Panc1 (cell line): ENCODE data around the gene CEPT1. TPM values are rescaled to one million over a fixed set of nuclear protein-coding genes. Genes with fewer than 3 reads are reported as not detected.
A peak's percentile ranks its signal among the peaks of the same experiment; 100 is the strongest.

Experiments used
- ATAC-seq: fragments of 200-7000 bp; cut with Tn5 transposase; 2 replicates; pipeline ENCODE4 v1.9.1; 2020; ENCODE audit warnings: mild to moderate bottlenecking, moderate library complexity
- BruUV-seq: library from RNA; stranded (reverse); fragments of 400-500 nt; replicated peaks from 2 replicates; lab custom pipeline; 2021; lab: Mats Ljungman, UMichigan
- CTCF ChIA-PET: fragments of 300-600 bp; sonication (Branson Sonifier 250); formaldehyde crosslinking; loops from one replicate; lab custom pipeline; 2022; ENCODE audit warnings: antibody characterized with exemption; lab: Charles Lee
- POLR2A ChIA-PET: fragments of 300-600 bp; sonication (Branson Sonifier 250); formaldehyde crosslinking; loops from one replicate; lab custom pipeline; 2022; ENCODE audit warnings: antibody characterized with exemption; lab: Charles Lee
- DNase-seq: peaks from one replicate; pipeline ENCODE4 v3.0.0-alpha.2; 2010; ENCODE audit warnings: low read depth, low spot score
- H3K27ac ChIP-seq: 2 replicates; pipeline ENCODE4 v1.5.1; 2011; ENCODE audit warnings: mild to moderate bottlenecking, low read length, inconsistent platforms
- H3K27me3 ChIP-seq: fragments of 200-500 bp; sonication (Bioruptor generic); 2 replicates; pipeline ENCODE4 v1.6.0; 2014; ENCODE audit warnings: low read length, inconsistent platforms; ENCODE audit not compliant: control insufficient read depth, insufficient read depth
- H3K36me3 ChIP-seq: fragments of 200-500 bp; sonication (Bioruptor generic); 2 replicates; pipeline ENCODE4 v1.5.1; 2014; ENCODE audit warnings: inconsistent platforms, mild to moderate bottlenecking, low read length, moderate library complexity; ENCODE audit not compliant: control insufficient read depth, insufficient read depth
- H3K4me1 ChIP-seq: 2 replicates; pipeline ENCODE4 v1.5.1; 2011; ENCODE audit warnings: inconsistent platforms, mild to moderate bottlenecking, low read length, moderate library complexity; ENCODE audit not compliant: control insufficient read depth, insufficient read depth
- H3K4me3 ChIP-seq, 2 experiments: 2 replicates each; pipeline ENCODE4 v1.5.1; 2011 to 2012; ENCODE audit warnings: low read depth in 2 of 2, low read length in 2 of 2, mild to moderate bottlenecking in 2 of 2, inconsistent platforms in 1 of 2, moderate library complexity in 1 of 2
- H3K9me3 ChIP-seq: fragments of 200-500 bp; sonication (Bioruptor generic); 2 replicates; pipeline ENCODE4 v1.5.1; 2014; ENCODE audit warnings: low read depth, mild to moderate bottlenecking, inconsistent platforms, low read length, moderate library complexity; ENCODE audit not compliant: control insufficient read depth, insufficient read depth
- POLR2AphosphoS5 ChIP-seq: IDR thresholded peaks from 2 replicates; pipeline ENCODE4 v1.6.1; 2012; ENCODE audit warnings: mild to moderate bottlenecking, low read depth, low read length, moderate library complexity
- SIN3A ChIP-seq: IDR thresholded peaks from 2 replicates; pipeline ENCODE4 v1.6.1; 2012; ENCODE audit warnings: low read depth, mild to moderate bottlenecking, low read length, moderate library complexity, borderline replicate concordance; ENCODE audit not compliant: insufficient read depth
- TCF7L2 ChIP-seq: IDR thresholded peaks from 2 replicates; pipeline ENCODE4 v1.6.1; 2011; ENCODE audit warnings: mild to moderate bottlenecking, low read depth, low read length, inconsistent platforms
- in situ Hi-C: cut with HindIII; loops from 2 replicates; pipeline ENCODE4 v1.10.0; 2016; ENCODE audit warnings: low sequenced_read_pairs, low pct_unique_long_range_greater_than_20kb
- intact Hi-C: fragments of 100-400 bp; cut with micrococcal nuclease; formaldehyde crosslinking; loops from one replicate; pipeline ENCODE4 v1.10.0; 2022; ENCODE audit not compliant: unreplicated experiment
- total RNA-seq: library from RNA; stranded (reverse); gene quantifications from one replicate; pipeline ENCODE4 v1.2.1, GENCODE V29; 2021; ENCODE audit not compliant: unreplicated experiment
- TF ChIP-seq, protein P1 (sequence below), 2 experiments: IDR thresholded peaks; 2 replicates each; pipeline ENCODE4 v1.6.1; 2011 to 2012; ENCODE audit warnings: low read depth in 2 of 2, control low read depth in 1 of 2, low read length in 1 of 2, mild to moderate bottlenecking in 1 of 2, moderate library complexity in 1 of 2; ENCODE audit not compliant: insufficient read depth in 1 of 2
- TF ChIP-seq, protein P2 (sequence below): fragments of 450-650 bp; IDR thresholded peaks from 2 replicates; pipeline ENCODE4 v1.5.1; 2017; ENCODE audit warnings: mild to moderate bottlenecking

Gene CEPT1
- total RNA-seq, 1 experiment from 2014 or later: 21.9 TPM

DNA sequence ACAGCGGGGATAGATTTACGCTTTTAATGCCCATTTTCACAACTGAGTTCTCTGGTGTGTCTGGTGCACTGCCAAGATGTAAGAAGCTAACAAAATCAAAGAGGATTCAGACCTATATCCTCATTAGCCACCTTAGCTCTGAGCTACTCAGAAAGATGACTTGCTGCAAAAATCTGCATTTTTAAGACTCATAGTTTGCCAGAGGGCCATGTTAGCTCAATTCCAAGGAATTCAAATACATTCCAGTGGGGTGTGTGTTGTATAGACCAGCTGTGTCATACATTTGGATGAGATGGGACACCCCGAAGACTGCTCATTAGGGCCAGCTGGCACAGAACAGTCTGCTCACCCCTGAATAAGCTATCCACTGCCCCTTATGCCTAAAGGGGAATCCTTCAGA is 51.5 kb downstream of the CEPT1 start:
- ATAC-seq: no peak
- no TSS peak for BruUV-seq
- in situ Hi-C loops (no loop called here), intact Hi-C loops (no loop called here)
- CTCF ChIA-PET: interaction anchor here (0.6 kb wide), 1 partner anchor 1721 kb away, joined by 3 read pairs; no protein-coding TSS in a partner anchor
- DNase-seq: no peak
- H3K27me3 ChIP-seq: no peaks in the 10 kb centered on the region
- POLR2A ChIA-PET: no interaction called here
- TF ChIP-seq, protein P1, sequence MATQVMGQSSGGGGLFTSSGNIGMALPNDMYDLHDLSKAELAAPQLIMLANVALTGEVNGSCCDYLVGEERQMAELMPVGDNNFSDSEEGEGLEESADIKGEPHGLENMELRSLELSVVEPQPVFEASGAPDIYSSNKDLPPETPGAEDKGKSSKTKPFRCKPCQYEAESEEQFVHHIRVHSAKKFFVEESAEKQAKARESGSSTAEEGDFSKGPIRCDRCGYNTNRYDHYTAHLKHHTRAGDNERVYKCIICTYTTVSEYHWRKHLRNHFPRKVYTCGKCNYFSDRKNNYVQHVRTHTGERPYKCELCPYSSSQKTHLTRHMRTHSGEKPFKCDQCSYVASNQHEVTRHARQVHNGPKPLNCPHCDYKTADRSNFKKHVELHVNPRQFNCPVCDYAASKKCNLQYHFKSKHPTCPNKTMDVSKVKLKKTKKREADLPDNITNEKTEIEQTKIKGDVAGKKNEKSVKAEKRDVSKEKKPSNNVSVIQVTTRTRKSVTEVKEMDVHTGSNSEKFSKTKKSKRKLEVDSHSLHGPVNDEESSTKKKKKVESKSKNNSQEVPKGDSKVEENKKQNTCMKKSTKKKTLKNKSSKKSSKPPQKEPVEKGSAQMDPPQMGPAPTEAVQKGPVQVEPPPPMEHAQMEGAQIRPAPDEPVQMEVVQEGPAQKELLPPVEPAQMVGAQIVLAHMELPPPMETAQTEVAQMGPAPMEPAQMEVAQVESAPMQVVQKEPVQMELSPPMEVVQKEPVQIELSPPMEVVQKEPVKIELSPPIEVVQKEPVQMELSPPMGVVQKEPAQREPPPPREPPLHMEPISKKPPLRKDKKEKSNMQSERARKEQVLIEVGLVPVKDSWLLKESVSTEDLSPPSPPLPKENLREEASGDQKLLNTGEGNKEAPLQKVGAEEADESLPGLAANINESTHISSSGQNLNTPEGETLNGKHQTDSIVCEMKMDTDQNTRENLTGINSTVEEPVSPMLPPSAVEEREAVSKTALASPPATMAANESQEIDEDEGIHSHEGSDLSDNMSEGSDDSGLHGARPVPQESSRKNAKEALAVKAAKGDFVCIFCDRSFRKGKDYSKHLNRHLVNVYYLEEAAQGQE (IDR thresholded peaks at IDR 0.05; ENCODE audit: insufficient read depth in 1 of 2, low read depth in 2 of 2, low read length in 1 of 2): no peak
- TF ChIP-seq SIN3A (no peak), POLR2AphosphoS5 (no peak), TCF7L2 (no peak)
- TF ChIP-seq, protein P2, sequence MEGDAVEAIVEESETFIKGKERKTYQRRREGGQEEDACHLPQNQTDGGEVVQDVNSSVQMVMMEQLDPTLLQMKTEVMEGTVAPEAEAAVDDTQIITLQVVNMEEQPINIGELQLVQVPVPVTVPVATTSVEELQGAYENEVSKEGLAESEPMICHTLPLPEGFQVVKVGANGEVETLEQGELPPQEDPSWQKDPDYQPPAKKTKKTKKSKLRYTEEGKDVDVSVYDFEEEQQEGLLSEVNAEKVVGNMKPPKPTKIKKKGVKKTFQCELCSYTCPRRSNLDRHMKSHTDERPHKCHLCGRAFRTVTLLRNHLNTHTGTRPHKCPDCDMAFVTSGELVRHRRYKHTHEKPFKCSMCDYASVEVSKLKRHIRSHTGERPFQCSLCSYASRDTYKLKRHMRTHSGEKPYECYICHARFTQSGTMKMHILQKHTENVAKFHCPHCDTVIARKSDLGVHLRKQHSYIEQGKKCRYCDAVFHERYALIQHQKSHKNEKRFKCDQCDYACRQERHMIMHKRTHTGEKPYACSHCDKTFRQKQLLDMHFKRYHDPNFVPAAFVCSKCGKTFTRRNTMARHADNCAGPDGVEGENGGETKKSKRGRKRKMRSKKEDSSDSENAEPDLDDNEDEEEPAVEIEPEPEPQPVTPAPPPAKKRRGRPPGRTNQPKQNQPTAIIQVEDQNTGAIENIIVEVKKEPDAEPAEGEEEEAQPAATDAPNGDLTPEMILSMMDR: no peak
- no peak overlapping the region for H3K27ac ChIP-seq
- H3K36me3 ChIP-seq: no peaks in the 10 kb centered on the region
- H3K4me1 ChIP-seq: no peaks in the 10 kb centered on the region; the same call in 1 of the 2 replicates
- H3K9me3 ChIP-seq: no peaks in the 10 kb centered on the region
- H3K4me3 ChIP-seq: no peak overlapping the region

DNA sequence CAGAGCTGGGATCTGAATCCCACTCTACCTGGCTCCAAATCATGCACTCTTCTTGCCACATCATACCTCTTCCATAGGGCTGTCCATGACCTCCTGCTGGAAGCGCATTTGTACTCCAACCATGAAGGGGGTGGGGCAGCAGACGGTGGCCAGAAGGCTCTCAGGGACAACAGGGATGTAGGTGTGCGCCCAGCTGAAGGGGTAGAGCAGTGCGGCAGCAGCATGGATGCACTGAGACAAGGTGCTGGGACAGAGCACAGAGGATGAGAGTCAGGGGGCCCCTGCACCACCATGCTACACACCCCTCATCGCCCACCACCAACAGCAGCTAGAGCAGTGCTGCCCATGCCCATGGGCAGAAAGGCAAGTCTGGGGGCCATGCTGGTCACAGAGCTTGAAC is 52.1 kb downstream of the CEPT1 start:
- Histone ChIP-seq H3K36me3 (no peaks in the 10 kb centered on the region), H3K27me3 (no peaks in the 10 kb centered on the region), H3K9me3 (no peaks in the 10 kb centered on the region), H3K4me1 (no peaks in the 10 kb centered on the region; the same call in 1 of the 2 replicates), H3K4me3 (no peak overlapping the region), H3K27ac (no peak overlapping the region)
- ChIA-PET POLR2A (no interaction called here), CTCF (no interaction called here)
- BruUV-seq: no TSS peak
- ATAC-seq (peak; percentile 47; the same call in 1 of the 2 replicates), DNase-seq (no peak)
- intact Hi-C loops (no loop called here), in situ Hi-C loops (no loop called here)
- TF ChIP-seq SIN3A (no peak), TCF7L2 (no peak), POLR2AphosphoS5 (no peak)
- TF ChIP-seq, protein P1 (IDR thresholded peaks at IDR 0.05; ENCODE audit: insufficient read depth in 1 of 2, low read depth in 2 of 2, low read length in 1 of 2): no peak
- TF ChIP-seq, protein P2: no peak
